Cardiac muscle cell (in vitro differentiated cells and primary cell): Measurements from ENCODE around the gene GHRL. TPM values are rescaled to one million over a fixed set of nuclear protein-coding genes. Genes with fewer than 3 reads are reported as not detected.
A peak's percentile ranks its signal among the peaks of the same experiment; 100 is the strongest.

Experiments
- DNase-seq, 2 donors: peaks; one replicate each; pipeline versions ENCODE4 v3.0.0 to v3.0.0-alpha.2; 2010 to 2017; ENCODE audit warnings: low read depth in 1 of 2, low spot score in 1 of 2
- H3K27ac ChIP-seq: fragments of 200-600 bp; sonication (generic); 2 replicates; pipeline ENCODE4 v1.5.1; 2016
- H3K27me3 ChIP-seq: fragments of 200-600 bp; sonication (generic); 2 replicates; pipeline ENCODE4 v1.6.0; 2016; ENCODE audit warnings: control low read depth
- H3K36me3 ChIP-seq: fragments of 200-600 bp; sonication (generic); 2 replicates; pipeline ENCODE4 v1.5.1; 2016; ENCODE audit warnings: control low read depth
- H3K4me1 ChIP-seq: fragments of 200-600 bp; sonication (generic); 2 replicates; pipeline ENCODE4 v1.8.1; 2017; ENCODE audit warnings: low read depth, mild to moderate bottlenecking, mixed run types
- H3K4me3 ChIP-seq: fragments of 200-600 bp; sonication (generic); 2 replicates; pipeline ENCODE4 v1.5.1; 2016; ENCODE audit warnings: mild to moderate bottlenecking
- H3K9me3 ChIP-seq: fragments of 200-600 bp; sonication (generic); 2 replicates; pipeline ENCODE4 v1.5.1; 2017; ENCODE audit warnings: low read depth, mild to moderate bottlenecking, control low read depth
- CTCF ChIP-seq: IDR thresholded peaks from 2 replicates; pipeline ENCODE4 v1.5.1; 2012; ENCODE audit warnings: low read depth, mild to moderate bottlenecking, low read length
- polyA plus RNA-seq: library from polyadenylated mRNA; unstranded; fragments of >200 nt; fragmentation: Nextera tagmentation; extraction: Ambion mirVana; gene quantifications from 2 replicates; pipeline ENCODE4 v1.2.1, GENCODE V29; 2016
- total RNA-seq: library from RNA; depleted of rRNA; stranded (reverse); fragments of >200 nt; gene quantifications from 2 replicates; pipeline ENCODE4 v1.2.3, GENCODE V29; 2016

The GHRL gene
- total and polyA plus RNA-seq, 2 experiments from 2014 or later, result 0.18 to 0.46 TPM

GRCh38 chr3:10242182-10243065 is 50.3 kb downstream of the GHRL start:
- peak in 1 of 2 donors; percentile 82 for DNase-seq
- H3K27me3 ChIP-seq, result no peaks in the 10 kb centered on the region
- no peaks in the 10 kb centered on the region for H3K4me1 ChIP-seq
- H3K9me3 ChIP-seq, result no peaks in the 10 kb centered on the region
- H3K4me3 ChIP-seq, result no peak overlapping the region
- TF ChIP-seq CTCF, result no peak
- no peaks in the 10 kb centered on the region for H3K36me3 ChIP-seq
- H3K27ac ChIP-seq, result no peak overlapping the region

- Histone ChIP-seq H3K27ac (no peak overlapping the region), H3K4me1 (no peaks in the 10 kb centered on the region), H3K9me3 (no peaks in the 10 kb centered on the region), H3K36me3 (no peaks in the 10 kb centered on the region), H3K4me3 (no peak overlapping the region), H3K27me3 (no peaks in the 10 kb centered on the region)
- DNase-seq, result no peak
- TF ChIP-seq CTCF, result no peak
Measured at GRCh38 chr3:10240799-10241198, 51.9 kb downstream of the GHRL start.

- Histone ChIP-seq H3K27me3 (no peaks in the 10 kb centered on the region), H3K4me3 (no peak overlapping the region), H3K4me1 (no peaks in the 10 kb centered on the region), H3K27ac (no peak overlapping the region), H3K36me3 (no peaks in the 10 kb centered on the region), H3K9me3 (no peaks in the 10 kb centered on the region)
- TF ChIP-seq CTCF, result no peak
- no peak for DNase-seq
Measured at GRCh38 chr3:10238345-10239183, 54.2 kb downstream of the GHRL start.

Other genes with a start within 250 kb of the GHRL start
- not detected in 2 replicates for gene FANCD2OS, start 184.7 kb downstream of the GHRL start, total RNA-seq
- not detected in 2 replicates for gene FANCD2OS, start 184.7 kb downstream of the GHRL start, polyA plus RNA-seq
- gene BRK1, start 177.3 kb downstream of the GHRL start, total RNA-seq, result 83.0 and 138 TPM in 2 replicates
- 214 and 278 TPM in 2 replicates for gene BRK1, start 177.3 kb downstream of the GHRL start, polyA plus RNA-seq
- 28.2 and 51.4 TPM in 2 replicates for gene VHL, start 151.2 kb downstream of the GHRL start, total RNA-seq
- 20.9 and 33.2 TPM in 2 replicates for gene VHL, start 151.2 kb downstream of the GHRL start, polyA plus RNA-seq
- gene IRAK2, start 128.0 kb downstream of the GHRL start, total RNA-seq, result 1.1 and 2.1 TPM in 2 replicates
- 1.1 TPM in 2 replicates for gene IRAK2, start 128.0 kb downstream of the GHRL start, polyA plus RNA-seq
- gene TATDN2, start 44.5 kb downstream of the GHRL start, total RNA-seq, result 8.9 and 13.1 TPM in 2 replicates
- gene TATDN2, start 44.5 kb downstream of the GHRL start, polyA plus RNA-seq, result 5.9 and 7.7 TPM in 2 replicates
- gene SEC13, start 28.2 kb upstream of the GHRL start, total RNA-seq, result 151 and 198 TPM in 2 replicates
- 223 and 270 TPM in 2 replicates for gene SEC13, start 28.2 kb upstream of the GHRL start, polyA plus RNA-seq
- gene ATP2B2, start 212.6 kb upstream of the GHRL start, total RNA-seq, result 0.63 and 0.77 TPM in 2 replicates
- 0.09 and 0.22 TPM in 2 replicates for gene ATP2B2, start 212.6 kb upstream of the GHRL start, polyA plus RNA-seq